ENCODE data around the gene TSGA10IP.
"Not testable (repeated sequence)": the region's sequence is repeated elsewhere in the genome, so short reads cannot be mapped to it uniquely, and the experiment has no call there.

The TSGA10IP gene

DNA sequence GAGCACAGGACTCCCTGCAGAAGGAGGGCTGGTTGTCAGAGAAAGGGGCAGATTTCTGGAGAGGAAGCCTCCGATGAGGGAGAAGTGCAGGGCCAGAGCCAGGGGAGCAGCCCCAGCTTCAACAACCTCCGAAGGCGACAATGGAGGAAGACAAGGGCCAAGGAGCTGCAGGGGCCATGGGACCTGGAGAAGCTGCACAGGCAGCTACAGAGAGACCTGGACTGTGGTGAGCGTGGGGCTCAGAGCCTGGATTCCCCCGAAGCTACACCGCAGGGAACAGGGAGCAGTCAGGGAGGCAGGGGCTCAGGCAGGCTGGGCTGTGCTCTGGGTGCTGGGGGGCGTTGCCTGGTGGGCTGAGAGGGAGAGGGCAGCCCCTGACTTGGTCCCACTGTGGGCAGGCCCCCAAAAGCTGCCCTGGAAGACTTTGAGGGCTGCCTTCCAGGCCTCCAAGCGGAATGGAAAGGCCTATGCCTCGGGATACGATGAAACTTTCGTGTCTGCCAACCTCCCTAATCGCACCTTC, 2.4 kb downstream of the TSGA10IP start:
- no peak for DNase-seq

DNA sequence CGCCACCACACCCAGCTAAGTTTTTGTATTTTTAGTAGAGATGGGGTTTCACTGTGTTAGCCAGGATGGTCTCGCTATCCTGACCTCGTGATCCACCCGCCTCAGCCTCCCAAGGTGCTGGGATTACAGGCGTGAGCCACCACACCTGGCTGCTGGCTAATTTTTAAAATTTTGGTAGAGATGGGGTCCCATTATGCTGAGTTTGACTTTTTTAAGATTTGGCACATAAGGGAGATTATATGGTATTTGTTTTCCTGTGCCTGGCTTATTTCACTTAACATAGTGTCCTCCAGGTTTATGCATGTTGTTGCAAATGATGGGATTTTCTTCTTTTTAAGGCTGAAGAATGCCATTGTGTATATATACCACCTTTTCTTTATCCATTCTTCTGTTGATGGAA, 5.4 kb downstream of the TSGA10IP start:
- DNase-seq: not testable (repeated sequence)

DNA sequence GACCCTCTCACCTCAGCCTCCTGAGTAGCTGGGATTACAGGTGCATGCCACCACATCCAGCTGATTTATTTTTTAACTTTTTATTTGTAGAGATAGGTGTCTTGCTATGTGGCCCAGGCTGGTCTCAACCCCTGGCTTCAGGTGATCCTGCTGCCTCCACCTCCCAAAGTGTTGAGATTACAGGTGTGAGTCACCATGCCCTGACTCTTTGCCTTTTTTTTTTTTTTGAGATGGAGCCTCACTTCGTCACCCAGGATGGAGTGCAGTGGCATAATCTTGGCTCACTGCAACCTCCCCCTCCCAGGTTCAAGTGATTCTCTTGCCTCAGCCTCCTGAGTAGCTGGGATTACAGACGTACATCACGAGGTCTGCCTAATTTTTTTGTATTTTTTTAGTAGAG, 6.4 kb downstream of the TSGA10IP start:
- not testable (repeated sequence) for DNase-seq

DNA sequence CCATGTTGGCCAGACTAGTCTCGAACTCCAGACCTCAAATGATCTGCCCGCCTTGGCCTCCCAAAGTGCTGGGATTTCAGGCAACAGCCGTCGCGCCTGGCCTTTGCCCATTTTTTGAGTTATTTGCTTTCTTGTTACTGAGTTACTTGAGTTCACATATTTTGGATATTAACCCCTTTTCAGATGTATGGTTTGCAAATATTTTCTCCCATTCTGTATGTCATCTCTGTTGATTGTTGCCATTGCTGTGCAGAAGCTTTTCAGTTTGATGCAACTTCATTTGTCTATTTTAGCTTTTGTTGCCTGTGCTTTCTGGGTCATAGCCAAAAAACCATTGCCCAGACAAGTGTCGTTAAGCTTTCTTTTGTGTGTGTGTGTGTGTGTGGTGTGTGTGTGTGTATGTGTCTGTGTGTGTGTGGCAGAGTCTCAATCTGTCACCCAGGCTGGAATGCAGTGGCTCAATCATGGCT, 6.8 kb downstream of the TSGA10IP start:
- DNase-seq: no peak

DNA sequence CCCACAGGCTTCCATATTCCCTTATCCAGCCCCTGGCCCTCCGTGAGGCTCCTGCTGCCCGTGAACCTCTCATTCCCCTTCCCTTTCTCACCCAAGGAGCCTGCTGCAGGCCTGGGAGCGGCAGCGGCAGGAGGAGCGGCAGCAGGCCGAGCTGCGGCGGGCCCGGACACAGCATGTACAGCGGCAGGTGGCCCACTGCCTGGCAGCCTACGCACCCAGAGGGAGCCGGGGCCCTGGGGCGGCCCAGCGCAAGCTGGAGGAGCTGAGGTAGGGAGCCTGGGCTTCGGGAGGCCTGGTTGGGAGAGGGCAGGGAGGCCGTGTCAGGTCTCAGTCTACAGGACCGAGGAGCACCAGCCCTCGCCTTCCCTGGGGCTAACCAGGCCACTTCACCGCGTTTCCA, 8.2 kb downstream of the TSGA10IP start:
- DNase-seq: no peak

DNA sequence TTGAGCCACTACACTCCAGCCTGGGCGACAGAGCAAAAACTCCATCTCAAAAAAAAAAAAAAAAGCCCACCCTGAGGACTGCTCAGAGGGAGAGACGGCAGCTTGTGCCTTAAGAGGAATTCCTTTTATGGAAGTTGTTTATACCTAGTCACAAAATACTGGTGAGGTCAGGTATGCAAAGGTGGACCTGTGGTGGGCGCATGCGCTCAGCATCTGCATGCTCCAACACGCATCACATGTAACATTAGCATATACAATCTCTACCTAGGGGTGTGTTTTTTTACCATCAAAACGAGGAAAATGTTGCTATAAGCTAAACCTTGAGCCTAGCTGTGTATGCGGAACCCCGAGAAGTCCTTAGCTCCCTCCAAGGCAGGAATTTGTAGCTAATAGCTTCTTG, 9.5 kb downstream of the TSGA10IP start:
- DNase-seq: no peak

DNA sequence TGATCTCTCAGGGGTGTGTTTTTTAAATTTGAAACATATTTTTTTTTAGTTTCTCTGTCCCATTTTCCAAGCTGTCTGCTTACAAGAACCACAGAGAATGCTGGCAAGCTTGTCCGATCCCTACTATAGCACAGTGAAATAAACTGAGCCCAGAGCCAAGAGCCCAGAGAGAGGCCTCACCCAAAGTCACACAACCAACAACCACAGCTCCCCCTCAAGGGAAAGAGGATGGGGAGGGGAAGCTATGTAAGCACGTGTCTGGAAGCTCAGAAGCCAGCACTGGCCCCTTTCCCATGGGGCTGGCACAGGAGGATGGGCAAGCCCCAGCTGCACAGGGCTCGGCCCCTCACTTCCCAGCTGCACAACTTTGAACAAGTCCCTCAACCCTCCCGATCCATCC, 13.0 kb downstream of the TSGA10IP start:
- DNase-seq: no peak

DNA sequence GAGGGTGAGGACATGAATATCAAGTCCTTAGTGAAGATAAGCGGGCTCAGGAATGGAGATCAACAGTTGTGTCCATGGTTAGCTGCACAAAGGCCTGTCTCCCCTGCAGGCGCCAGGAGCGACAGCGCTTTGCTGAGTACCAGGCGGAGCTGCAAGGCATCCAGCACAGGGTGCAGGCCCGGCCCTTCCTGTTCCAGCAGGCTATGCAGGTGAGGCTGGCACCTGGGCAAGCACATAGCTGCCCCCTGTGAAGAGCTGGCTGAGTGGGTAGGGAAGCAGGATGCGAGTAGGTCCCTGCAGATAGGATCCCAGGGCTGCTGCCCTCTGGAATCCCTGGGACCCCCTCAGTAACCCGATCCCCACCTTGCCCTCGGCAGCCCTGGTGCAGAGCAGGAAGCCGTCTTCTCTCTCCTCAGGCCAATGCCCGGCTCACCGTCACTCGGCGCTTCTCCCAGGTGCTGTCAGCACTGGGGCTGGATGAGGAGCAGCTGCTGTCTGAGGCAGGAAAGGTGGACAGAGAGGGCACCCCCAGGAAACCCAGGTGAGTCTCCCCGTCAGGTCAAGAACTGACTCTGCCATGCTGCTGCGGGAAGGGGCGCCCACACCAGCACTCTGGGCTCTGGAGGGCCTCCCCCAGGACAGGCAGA, 13.6 kb downstream of the TSGA10IP start:
- DNase-seq: no peak

DNA sequence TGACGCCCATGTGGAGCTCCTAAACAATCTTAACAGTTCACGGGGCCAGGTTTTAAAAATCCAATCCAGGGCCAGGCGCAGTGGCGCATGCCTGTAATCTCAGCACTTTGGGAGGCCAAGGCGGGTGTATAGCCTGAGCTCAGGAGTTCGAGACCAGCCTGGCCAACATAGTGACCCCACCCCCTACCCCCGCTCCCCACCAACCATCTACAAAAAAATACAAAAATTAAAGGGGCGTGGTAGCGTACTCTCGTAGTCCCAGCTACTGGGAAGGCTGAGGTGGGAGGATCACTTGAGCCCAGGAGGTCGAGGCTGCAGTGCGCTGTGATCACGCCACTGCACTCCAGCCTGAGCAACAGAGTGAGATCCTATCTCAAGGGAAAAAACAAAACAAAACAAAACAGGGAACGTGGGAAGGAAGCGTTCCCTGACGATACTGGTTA, 15.6 kb downstream of the TSGA10IP start:
- no peak for DNase-seq

DNA sequence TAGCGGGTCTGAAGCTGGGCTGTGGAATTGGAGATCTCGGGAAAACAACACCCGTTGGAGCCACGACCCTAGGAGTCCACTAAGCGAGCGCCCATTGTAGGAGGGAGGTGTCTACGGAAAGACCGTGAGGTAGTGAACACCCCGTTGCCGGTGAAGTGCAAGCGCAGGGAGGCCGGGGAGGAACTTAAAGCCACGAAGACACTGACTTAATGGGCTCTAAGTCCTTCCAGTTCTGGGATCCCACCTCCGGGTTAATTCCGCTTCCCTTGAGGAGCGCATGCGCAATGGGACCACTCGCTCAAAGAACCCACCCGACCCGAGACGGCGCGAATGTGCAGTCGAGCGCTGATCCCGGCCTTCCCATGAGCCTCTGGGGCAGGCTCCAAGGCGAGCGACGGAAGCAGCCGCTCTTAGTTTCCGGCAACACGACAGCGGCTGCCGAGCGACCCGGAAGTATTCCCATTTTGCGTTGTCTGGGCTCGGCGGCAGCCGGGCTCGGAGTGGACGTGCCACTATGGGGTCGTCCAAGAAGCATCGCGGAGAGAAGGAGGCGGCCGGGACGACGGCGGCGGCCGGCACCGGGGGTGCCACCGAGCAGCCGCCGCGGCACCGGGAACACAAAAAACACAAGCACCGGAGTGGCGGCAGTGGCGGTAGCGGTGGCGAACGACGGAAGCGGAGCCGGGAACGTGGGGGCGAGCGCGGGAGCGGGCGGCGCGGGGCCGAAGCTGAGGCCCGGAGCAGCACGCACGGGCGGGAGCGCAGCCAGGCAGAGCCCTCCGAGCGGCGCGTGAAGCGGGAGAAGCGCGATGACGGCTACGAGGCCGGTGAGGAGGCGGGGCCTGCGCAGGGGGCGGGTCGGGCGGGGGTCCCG, 16.2 kb downstream of the TSGA10IP start, which contains the start of gene SART1:
SART1 (plus strand) TSS at position 468 of the 874 bp plus-strand sequence; CDS start at position 515, 47 bp downstream.
- DNase-seq: peak; percentile 88 to 96 (median 93)

DNA sequence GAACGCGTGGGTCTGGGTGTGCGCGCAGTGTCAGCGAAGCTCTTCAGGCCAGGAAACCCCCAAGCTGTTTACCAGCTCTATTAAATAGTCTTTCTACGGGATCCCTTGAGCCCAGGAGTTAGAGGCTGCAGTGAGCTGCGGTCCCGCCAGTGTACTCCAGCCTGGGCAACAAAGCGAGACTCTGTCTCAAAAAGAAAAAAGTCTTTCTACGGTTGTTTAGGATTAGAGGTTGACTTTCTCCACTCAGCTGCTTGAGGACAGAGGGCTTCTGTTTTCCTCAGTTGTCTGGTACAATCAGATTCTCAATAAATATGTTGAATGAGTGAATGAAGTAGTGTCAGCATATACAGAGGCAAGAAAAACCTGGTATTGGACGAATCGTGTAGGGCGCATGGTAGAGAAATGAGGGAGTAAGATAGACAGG, 16.9 kb downstream of the TSGA10IP start:
- DNase-seq: no peak

DNA sequence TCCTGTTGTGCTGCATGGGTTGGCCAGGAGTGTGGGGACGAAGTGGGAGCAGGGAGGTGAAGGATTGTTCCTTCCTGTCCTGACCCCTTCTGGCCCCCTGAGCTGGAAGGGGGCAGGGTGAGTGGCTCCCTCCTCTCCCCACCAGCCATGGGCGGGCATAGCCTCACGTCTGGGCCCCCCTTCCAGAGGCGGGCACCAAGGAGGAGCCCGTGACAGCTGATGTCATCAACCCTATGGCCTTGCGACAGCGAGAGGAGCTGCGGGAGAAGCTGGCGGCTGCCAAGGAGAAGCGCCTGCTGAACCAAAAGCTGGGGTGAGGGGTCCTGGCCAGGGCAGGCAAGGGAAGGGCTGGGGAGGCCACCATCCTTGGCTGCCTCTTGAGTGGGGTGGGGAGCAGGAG, 19.6 kb downstream of the TSGA10IP start:
- DNase-seq: no peak

DNA sequence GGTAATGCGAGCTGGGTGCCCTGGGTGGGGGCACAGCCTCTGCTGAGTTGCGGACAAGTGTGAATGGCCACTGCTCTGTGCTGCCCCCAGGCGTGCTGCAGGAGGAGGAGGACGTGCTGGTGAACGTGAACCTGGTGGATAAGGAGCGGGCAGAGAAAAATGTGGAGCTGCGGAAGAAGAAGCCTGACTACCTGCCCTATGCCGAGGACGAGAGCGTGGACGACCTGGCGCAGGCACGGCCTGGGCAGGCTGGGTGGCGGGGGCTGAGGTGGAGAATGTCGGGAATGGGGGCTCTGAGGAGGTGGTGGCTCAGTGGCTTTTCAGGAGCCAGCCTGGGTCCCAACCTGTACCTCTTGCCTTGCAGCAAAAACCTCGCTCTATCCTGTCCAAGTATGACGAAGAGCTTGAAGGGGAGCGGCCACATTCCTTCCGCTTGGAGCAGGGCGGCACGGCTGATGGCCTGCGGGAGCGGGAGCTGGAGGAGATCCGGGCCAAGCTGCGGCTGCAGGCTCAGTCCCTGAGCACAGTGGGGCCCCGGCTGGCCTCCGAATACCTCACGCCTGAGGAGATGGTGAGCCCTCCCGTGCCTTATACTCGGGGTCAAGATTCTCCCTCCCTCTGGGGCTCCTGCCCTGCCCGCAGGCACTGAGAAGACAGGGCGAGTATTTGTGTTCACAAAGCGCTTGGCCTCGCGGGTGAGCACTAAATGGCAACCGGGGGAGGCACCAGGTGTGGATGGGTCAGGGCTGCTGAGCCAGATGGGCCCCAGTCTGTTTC, 20.9 kb downstream of the TSGA10IP start:
- no peak for DNase-seq

DNA sequence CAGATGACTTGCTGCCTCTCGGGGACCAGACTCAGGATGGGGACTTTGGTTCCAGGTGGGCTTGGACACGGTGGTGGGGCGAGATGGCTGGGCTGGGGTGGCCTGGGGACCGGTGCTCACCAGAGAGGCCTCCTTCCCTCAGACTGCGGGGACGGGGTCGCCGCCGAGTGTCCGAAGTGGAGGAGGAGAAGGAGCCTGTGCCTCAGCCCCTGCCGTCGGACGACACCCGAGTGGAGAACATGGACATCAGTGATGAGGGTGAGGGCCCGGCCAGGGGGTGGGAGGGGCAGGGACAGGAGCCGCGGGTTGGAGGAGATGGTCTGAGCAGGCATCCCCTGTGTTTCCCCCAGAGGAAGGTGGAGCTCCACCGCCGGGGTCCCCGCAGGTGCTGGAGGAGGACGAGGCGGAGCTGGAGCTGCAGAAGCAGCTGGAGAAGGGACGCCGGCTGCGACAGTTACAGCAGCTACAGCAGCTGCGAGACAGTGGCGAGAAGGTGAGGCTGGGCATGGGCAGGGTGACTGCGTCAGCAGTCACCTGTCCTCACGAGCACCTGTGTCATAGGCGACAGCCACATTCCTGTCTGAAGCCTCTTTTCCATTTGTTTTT, 22.2 kb downstream of the TSGA10IP start:
- no peak for DNase-seq

DNA sequence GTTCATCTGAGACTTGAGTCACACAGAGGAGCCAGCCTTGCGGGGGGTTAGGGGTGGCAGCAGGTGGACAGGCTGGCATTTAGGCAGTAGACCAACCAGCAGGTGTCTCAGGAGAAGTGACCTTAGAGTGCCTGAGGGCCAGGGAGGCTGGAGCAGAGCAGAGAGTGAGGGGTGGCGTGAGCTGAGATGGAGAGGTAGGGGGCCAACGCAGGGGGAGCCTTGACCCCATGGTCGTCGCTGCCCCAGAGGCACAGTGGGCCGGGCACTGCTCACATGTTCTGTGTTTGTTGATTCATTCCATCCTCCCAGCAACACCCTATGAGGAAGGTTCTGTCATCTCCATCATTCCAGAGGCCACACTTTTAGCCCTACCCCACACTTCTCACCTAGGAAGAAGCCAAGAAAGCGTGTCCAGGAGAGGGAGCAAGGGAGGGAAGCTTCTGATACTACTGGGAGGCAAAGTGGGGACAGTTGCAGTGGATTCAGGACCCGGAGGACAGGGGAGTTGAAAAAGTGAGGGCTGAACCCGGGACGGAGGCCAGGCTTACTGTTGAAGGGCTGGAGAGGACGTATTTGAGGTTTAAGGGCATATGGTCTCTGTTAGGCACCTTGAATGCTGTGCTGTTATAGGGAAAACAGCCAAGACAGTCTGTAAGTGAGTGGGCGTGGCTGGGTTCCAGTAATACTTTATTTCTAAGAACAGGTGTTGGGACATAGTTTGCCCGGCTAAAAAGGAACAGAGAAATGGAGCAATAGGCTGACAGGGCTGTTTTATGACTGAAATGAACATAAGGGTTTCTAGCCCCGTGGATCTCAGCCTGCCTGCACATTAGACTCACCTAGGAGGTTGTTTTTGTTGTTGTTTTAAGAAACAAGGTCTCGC, 23.6 kb downstream of the TSGA10IP start:
- DNase-seq: no peak

DNA sequence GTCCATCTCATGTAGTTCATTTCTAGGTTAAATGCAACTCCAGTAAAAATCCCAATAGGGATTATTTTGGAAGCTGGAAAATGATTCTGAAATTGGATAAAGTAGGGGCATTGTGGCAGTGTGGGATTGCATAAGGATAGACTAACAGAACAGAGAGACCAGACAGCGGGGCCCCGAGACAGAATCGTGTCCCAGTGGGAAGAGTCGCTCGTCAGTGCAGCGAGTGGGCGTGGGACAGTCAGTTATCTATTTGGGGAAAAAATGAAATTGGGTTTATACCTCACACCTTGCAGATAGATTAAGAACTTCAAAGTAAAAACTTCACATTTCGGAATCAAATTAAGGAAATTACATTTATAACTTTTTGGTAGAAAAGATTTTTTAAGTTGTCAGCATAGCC, 26.8 kb downstream of the TSGA10IP start:
- no peak for DNase-seq

DNA sequence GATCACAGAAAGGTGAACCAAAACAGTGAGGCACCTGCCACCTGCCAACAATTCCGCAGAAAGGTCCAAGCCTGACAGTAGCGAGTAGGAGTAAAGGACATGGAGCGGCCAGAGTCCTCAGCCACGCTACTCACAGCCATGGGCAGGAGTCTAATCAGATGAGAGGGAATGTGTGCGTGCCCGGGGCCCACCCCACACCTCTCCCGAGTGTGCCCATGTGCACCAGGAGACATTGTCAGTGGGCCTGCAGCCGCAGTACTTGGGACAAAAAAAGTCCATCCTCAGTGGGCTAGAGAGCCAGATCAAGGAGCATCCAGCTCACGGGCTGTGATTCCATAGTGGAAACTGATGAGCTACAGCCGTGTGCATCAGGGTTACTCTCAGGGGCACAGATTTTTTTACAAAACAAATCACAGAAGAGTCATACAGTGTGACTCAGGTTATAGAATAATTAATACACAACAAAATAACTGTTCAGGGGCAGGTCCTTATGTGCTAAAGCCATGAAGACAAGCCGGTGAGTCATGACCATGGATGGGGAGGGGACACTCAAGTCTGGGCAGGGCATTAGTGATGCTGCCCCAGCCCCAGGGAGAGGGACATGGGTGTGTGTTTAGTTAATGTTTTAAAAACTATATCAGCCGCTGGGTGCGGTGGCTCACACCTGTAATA, 28.3 kb downstream of the TSGA10IP start:
- DNase-seq: no peak

DNA sequence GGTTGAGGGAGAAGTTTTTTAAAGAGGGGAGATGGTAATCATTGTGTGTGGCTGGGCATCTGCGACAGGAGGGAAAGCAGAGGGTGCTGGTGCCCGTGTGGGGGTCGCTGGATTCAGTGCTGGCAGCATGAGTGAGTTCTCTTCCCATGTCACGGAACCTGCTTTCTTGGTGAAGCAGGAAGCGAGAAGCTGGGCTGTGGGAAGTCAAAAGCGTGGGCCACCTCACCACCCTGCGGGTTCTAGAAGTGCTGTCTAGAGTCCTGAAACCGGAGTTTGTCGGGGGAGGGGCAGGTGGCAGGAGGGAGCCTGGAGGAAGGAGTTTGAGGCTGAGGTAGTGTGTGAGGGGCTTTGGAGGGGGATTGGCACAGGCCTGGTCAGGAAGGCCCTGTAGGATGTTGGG, 30.5 kb downstream of the TSGA10IP start:
- no peak for DNase-seq

DNA sequence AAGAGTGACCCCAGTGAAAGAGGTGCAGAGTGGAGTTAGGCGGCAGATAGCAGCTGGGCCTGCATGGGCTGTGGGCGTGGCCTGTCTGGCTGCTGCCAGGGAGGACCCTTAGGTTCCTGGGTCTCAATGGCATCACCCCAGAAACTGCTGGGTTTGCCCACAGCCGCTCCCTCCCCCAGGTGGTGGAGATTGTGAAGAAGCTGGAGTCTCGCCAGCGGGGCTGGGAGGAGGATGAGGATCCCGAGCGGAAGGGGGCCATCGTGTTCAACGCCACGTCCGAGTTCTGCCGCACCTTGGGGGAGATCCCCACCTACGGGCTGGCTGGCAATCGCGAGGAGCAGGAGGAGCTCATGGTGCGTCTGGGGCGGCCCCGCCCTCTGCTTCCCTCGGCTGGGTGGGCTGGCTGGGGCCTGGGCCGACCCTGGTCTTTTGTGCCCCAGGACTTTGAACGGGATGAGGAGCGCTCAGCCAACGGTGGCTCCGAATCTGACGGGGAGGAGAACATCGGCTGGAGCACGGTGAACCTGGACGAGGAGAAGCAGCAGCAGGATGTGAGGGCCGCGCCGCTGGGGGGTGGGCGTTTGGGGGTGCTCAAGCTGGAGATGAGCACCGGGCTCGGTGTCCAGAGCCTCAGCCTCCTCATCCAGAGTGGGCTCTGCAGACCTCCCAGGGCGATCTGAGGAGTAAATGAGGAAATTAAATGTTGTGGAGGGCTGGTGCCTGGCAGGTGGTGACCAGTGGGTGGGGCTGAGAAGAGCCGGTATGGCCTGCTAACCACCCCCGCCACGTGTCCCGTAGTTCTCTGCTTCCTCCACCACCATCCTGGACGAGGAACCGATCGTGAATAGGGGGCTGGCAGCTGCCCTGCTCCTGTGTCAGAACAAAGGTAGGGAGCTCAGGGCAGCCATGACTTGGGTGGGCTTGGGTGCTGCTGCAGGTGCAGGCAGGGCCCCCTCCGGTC, 31.2 kb downstream of the TSGA10IP start:
- DNase-seq: no peak
